Karpas-422 (cell line): ENCODE measurements around the gene POM121L12. TPM values are rescaled to one million over a fixed set of nuclear protein-coding genes. Genes with fewer than 3 reads are reported as not detected.

Experiments
- DNase-seq: peaks from one replicate; pipeline ENCODE4 v3.0.0-alpha.2; 2015
- H2AFZ ChIP-seq: fragments of 200-600 bp; sonication (generic); 2 replicates; pipeline ENCODE4 v1.6.1; 2014; ENCODE audit warnings: antibody characterized with exemption, low read length, mixed read lengths
- H3K27ac ChIP-seq: fragments of 200-600 bp; sonication (generic); 2 replicates; pipeline ENCODE4 v1.5.1; 2014; ENCODE audit warnings: mild to moderate bottlenecking, low read length, moderate library complexity
- H3K27me3 ChIP-seq: fragments of 200-600 bp; sonication (generic); 2 replicates; pipeline ENCODE4 v1.6.1; 2014; ENCODE audit warnings: low read length, mixed read lengths
- H3K36me3 ChIP-seq: fragments of 200-600 bp; sonication (generic); 2 replicates; pipeline ENCODE4 v1.6.1; 2014; ENCODE audit warnings: low read length, mixed read lengths; ENCODE audit not compliant: insufficient read depth
- H3K4me1 ChIP-seq: fragments of 200-600 bp; sonication (generic); 2 replicates; pipeline ENCODE4 v1.6.1; 2014; ENCODE audit warnings: mild to moderate bottlenecking, low read length, mixed read lengths
- H3K4me2 ChIP-seq: fragments of 200-600 bp; sonication (generic); 2 replicates; pipeline ENCODE4 v1.6.1; 2014; ENCODE audit warnings: low read length, low read depth, mild to moderate bottlenecking; ENCODE audit not compliant: poor library complexity, severe bottlenecking
- H3K4me3 ChIP-seq: fragments of 200-600 bp; sonication (generic); 2 replicates; pipeline ENCODE4 v1.5.1; 2014; ENCODE audit warnings: mild to moderate bottlenecking, antibody characterized with exemption, low read length, mixed read lengths
- H3K79me2 ChIP-seq: fragments of 200-600 bp; sonication (generic); 2 replicates; pipeline ENCODE4 v1.6.1; 2014; ENCODE audit warnings: mild to moderate bottlenecking, low read length, mixed read lengths
- H3K9ac ChIP-seq: fragments of 200-600 bp; sonication (generic); 2 replicates; pipeline ENCODE4 v1.6.0; 2014; ENCODE audit warnings: low read length
- H3K9me2 ChIP-seq: fragments of 200-600 bp; sonication (generic), shearing (Covaris generic); replicated peaks from 2 replicates; pipeline ENCODE4 v1.6.0; 2014; ENCODE audit warnings: mild to moderate bottlenecking, low read length, moderate library complexity; ENCODE audit not compliant: insufficient read depth
- H3K9me3 ChIP-seq: fragments of 300-700, 200-600 bp; sonication (generic); 2 replicates; pipeline ENCODE4 v1.6.1; 2014; ENCODE audit warnings: low read length, mixed read lengths
- H4K20me1 ChIP-seq: fragments of 200-600 bp; sonication (generic); 2 replicates; pipeline ENCODE4 v1.6.1; 2014; ENCODE audit warnings: mild to moderate bottlenecking, antibody characterized with exemption, low read length, low read depth; ENCODE audit not compliant: insufficient read depth
- total RNA-seq: library from RNA; depleted of rRNA; stranded (reverse); fragments of >200 nt; shearing (Covaris generic); gene quantifications from 2 replicates; pipeline ENCODE4 v1.2.3, GENCODE V29; 2014; ENCODE audit warnings: low replicate concordance

The POM121L12 gene
- total RNA-seq, 1 experiment from 2014 or later: not detected

- Histone ChIP-seq H3K27ac (no peak overlapping the region), H3K79me2 (no peaks in the 10 kb centered on the region), H2AFZ (no peak overlapping the region), H3K4me1 (no peaks in the 10 kb centered on the region), H3K4me2 (no peak overlapping the region), H3K9me2 (no peaks in the 10 kb centered on the region), H3K36me3 (no peaks in the 10 kb centered on the region), H4K20me1 (no peaks in the 10 kb centered on the region), H3K27me3 (no peaks in the 10 kb centered on the region), H3K4me3 (no peak overlapping the region), H3K9me3 (peaks cover 25% of the 10 kb centered on the region), H3K9ac (no peak overlapping the region)
- no peak for DNase-seq
Measured at GRCh38 chr7:53013925-53014324, 21.5 kb upstream of the POM121L12 start.

- Histone ChIP-seq H3K9ac (no peak overlapping the region), H3K27me3 (no peaks in the 10 kb centered on the region), H3K9me2 (no peaks in the 10 kb centered on the region), H3K36me3 (no peaks in the 10 kb centered on the region), H3K4me3 (no peak overlapping the region), H3K79me2 (no peaks in the 10 kb centered on the region), H2AFZ (no peak overlapping the region), H3K27ac (no peak overlapping the region), H4K20me1 (no peaks in the 10 kb centered on the region), H3K4me1 (no peaks in the 10 kb centered on the region), H3K9me3 (peaks cover 26% of the 10 kb centered on the region), H3K4me2 (no peak overlapping the region)
- DNase-seq: no peak
Measured at GRCh38 chr7:53015463-53015862, 20.0 kb upstream of the POM121L12 start.

- no peak overlapping the region for H3K9ac ChIP-seq
- no peak overlapping the region for H3K27ac ChIP-seq
- H3K27me3 ChIP-seq: no peaks in the 10 kb centered on the region
- H3K4me2 ChIP-seq: no peak overlapping the region
- no peaks in the 10 kb centered on the region for H4K20me1 ChIP-seq
- H3K36me3 ChIP-seq: no peaks in the 10 kb centered on the region
- peaks cover 11% of the 10 kb centered on the region for H3K9me3 ChIP-seq
- no peak for DNase-seq
- no peaks in the 10 kb centered on the region for H3K9me2 ChIP-seq
- H3K4me1 ChIP-seq: no peaks in the 10 kb centered on the region
- H3K79me2 ChIP-seq: no peaks in the 10 kb centered on the region
- H2AFZ ChIP-seq: no peak overlapping the region
- H3K4me3 ChIP-seq: no peak overlapping the region
Measured at GRCh38 chr7:53022893-53023292, 12.5 kb upstream of the POM121L12 start.

- no peaks in the 10 kb centered on the region for H3K79me2 ChIP-seq
Measured at GRCh38 chr7:53048638-53049037, 13.2 kb downstream of the POM121L12 start.

GRCh38 chr7:53050433-53050832 is 15.0 kb downstream of the POM121L12 start:
- no peaks in the 10 kb centered on the region for H3K9me2 ChIP-seq

More at GRCh38 chr7:53048638-53049037, 13.2 kb downstream of the POM121L12 start:
- Histone ChIP-seq H3K4me1 (no peaks in the 10 kb centered on the region), H3K4me3 (no peak overlapping the region), H3K4me2 (no peak overlapping the region), H3K9me2 (no peaks in the 10 kb centered on the region), H4K20me1 (no peaks in the 10 kb centered on the region), H3K9ac (no peak overlapping the region), H3K9me3 (peaks cover 20% of the 10 kb centered on the region), H3K36me3 (no peaks in the 10 kb centered on the region), H3K27me3 (no peaks in the 10 kb centered on the region), H2AFZ (no peak overlapping the region), H3K27ac (no peak overlapping the region)
- DNase-seq: no peak

GRCh38 chr7:53059591-53059990 is 24.2 kb downstream of the POM121L12 start:
- no peaks in the 10 kb centered on the region for H4K20me1 ChIP-seq
- H3K79me2 ChIP-seq: no peaks in the 10 kb centered on the region
- no peak overlapping the region for H2AFZ ChIP-seq
- no peak overlapping the region for H3K27ac ChIP-seq
- H3K4me3 ChIP-seq: no peak overlapping the region
- H3K9me3 ChIP-seq: peaks cover 10% of the 10 kb centered on the region; the same call in 1 of the 2 replicates
- no peaks in the 10 kb centered on the region for H3K4me1 ChIP-seq
- no peak for DNase-seq
- H3K9ac ChIP-seq: no peak overlapping the region
- no peaks in the 10 kb centered on the region for H3K36me3 ChIP-seq
- H3K27me3 ChIP-seq: no peaks in the 10 kb centered on the region
- no peak overlapping the region for H3K4me2 ChIP-seq
- H3K9me2 ChIP-seq: no peaks in the 10 kb centered on the region

More at GRCh38 chr7:53050433-53050832, 15.0 kb downstream of the POM121L12 start:
- H3K9me3 ChIP-seq: peaks cover 14% of the 10 kb centered on the region
- H3K36me3 ChIP-seq: no peaks in the 10 kb centered on the region
- no peaks in the 10 kb centered on the region for H3K27me3 ChIP-seq
- H2AFZ ChIP-seq: no peak overlapping the region
- H3K79me2 ChIP-seq: no peaks in the 10 kb centered on the region
- H3K4me3 ChIP-seq: no peak overlapping the region
- no peak for DNase-seq
- H4K20me1 ChIP-seq: no peaks in the 10 kb centered on the region
- no peak overlapping the region for H3K4me2 ChIP-seq
- no peaks in the 10 kb centered on the region for H3K4me1 ChIP-seq
- no peak overlapping the region for H3K27ac ChIP-seq
- H3K9ac ChIP-seq: no peak overlapping the region

GRCh38 chr7:53060066-53060465 is 24.6 kb downstream of the POM121L12 start:
- Histone ChIP-seq H3K4me3 (no peak overlapping the region), H2AFZ (no peak overlapping the region), H3K9me2 (no peaks in the 10 kb centered on the region), H3K4me2 (no peak overlapping the region), H3K27me3 (no peaks in the 10 kb centered on the region), H3K4me1 (no peaks in the 10 kb centered on the region), H3K27ac (no peak overlapping the region), H3K9me3 (peaks cover 10% of the 10 kb centered on the region; the same call in 1 of the 2 replicates), H4K20me1 (no peaks in the 10 kb centered on the region), H3K9ac (no peak overlapping the region), H3K36me3 (no peaks in the 10 kb centered on the region), H3K79me2 (no peaks in the 10 kb centered on the region)
- DNase-seq: no peak

- H3K9ac ChIP-seq: no peak overlapping the region
- no peak overlapping the region for H2AFZ ChIP-seq
- no peaks in the 10 kb centered on the region for H4K20me1 ChIP-seq
- H3K27me3 ChIP-seq: no peaks in the 10 kb centered on the region
- H3K4me3 ChIP-seq: no peak overlapping the region
- H3K4me1 ChIP-seq: no peaks in the 10 kb centered on the region
- H3K36me3 ChIP-seq: no peaks in the 10 kb centered on the region
- H3K27ac ChIP-seq: no peak overlapping the region
- no peaks in the 10 kb centered on the region for H3K9me2 ChIP-seq
- H3K4me2 ChIP-seq: no peak overlapping the region
- H3K79me2 ChIP-seq: no peaks in the 10 kb centered on the region
- peaks cover 21% of the 10 kb centered on the region for H3K9me3 ChIP-seq
- no peak for DNase-seq
Measured at GRCh38 chr7:53062796-53063195, 27.4 kb downstream of the POM121L12 start.

GRCh38 chr7:53068673-53069072 is 33.2 kb downstream of the POM121L12 start:
- no peak overlapping the region for H3K4me3 ChIP-seq
- no peaks in the 10 kb centered on the region for H4K20me1 ChIP-seq
- no peak overlapping the region for H3K9ac ChIP-seq

More at GRCh38 chr7:53068673-53069072, 33.2 kb downstream of the POM121L12 start:
- no peaks in the 10 kb centered on the region for H3K4me1 ChIP-seq
- H3K36me3 ChIP-seq: no peaks in the 10 kb centered on the region
- H3K9me3 ChIP-seq: peaks cover 29% of the 10 kb centered on the region
- H3K79me2 ChIP-seq: no peaks in the 10 kb centered on the region
- H2AFZ ChIP-seq: no peak overlapping the region
- H3K9me2 ChIP-seq: no peaks in the 10 kb centered on the region
- H3K27ac ChIP-seq: no peak overlapping the region
- no peak for DNase-seq
- H3K27me3 ChIP-seq: no peaks in the 10 kb centered on the region
- H3K4me2 ChIP-seq: no peak overlapping the region
